Measurements from ENCODE around the gene MX2. TPM values are rescaled to one million over a fixed set of nuclear protein-coding genes. Genes with fewer than 3 reads are reported as not detected.

The MX2 gene
- total and polyA plus RNA-seq, 2 of the 8 experiments (the other 6 are each of a cell fraction or from before 2014, with no cell fraction given) = 3.1 to 8.9 TPM

- CTCF ChIA-PET (ENCODE audit: partially characterized antibody) = no interaction called here
Observed at GRCh38 chr21:41407541-41408460, 46.0 kb downstream of the MX2 start.

More at GRCh38 chr21:41407541-41408460, 46.0 kb downstream of the MX2 start:
- H3K4me3 ChIP-seq (ENCODE audit: extremely low read depth in 1 of 4, insufficient read depth in 2 of 4, low read depth in 3 of 4, low read length in 4 of 4) = no peak overlapping the region
- H3K27ac ChIP-seq (ENCODE audit: low read depth, low read length) = no peak overlapping the region
- no peaks in the 10 kb centered on the region for H3K36me3 ChIP-seq (ENCODE audit: control insufficient read depth in 2 of 4, insufficient read depth in 4 of 4, low read length in 3 of 4)
- H2AFZ ChIP-seq (ENCODE audit: low read length) = no peak overlapping the region
- H2BK15ac ChIP-seq (ENCODE audit: low read length) = no peak overlapping the region
- H4K20me1 ChIP-seq (replicated peaks in 1 of 2; ENCODE audit: control insufficient read depth in 1 of 2, insufficient read depth in 2 of 2, low read length in 2 of 2) = no peaks in the 10 kb centered on the region
- H3K4me1 ChIP-seq (replicated peaks in 1 of 4; ENCODE audit: control insufficient read depth in 3 of 4, insufficient read depth in 4 of 4, low read length in 3 of 4) = no peaks in the 10 kb centered on the region
- no peak overlapping the region for H2BK5ac ChIP-seq (ENCODE audit: low read depth, low read length)
- H3K9ac ChIP-seq (replicated peaks in 1 of 4; ENCODE audit: extremely low read depth in 1 of 4, low read depth in 3 of 4, low read length in 3 of 4) = no peak overlapping the region
- no peak overlapping the region for H3K4me2 ChIP-seq (ENCODE audit: insufficient read depth in 1 of 2, low read depth in 2 of 2, low read length in 2 of 2)
- H3K23ac ChIP-seq (ENCODE audit: insufficient read length) = no peak overlapping the region
- H2AK5ac ChIP-seq (ENCODE audit: low read depth, low read length) = no peak overlapping the region
- no peaks in the 10 kb centered on the region for H3K79me2 ChIP-seq (ENCODE audit: control insufficient read depth in 1 of 2, insufficient read depth in 2 of 2, low read length in 2 of 2)
- no peaks in the 10 kb centered on the region for H3K23me2 ChIP-seq (ENCODE audit: low read depth, low read length)
- FAIRE-seq (no peak), DNase-seq (ENCODE audit: low read depth in 1 of 2, low spot score in 2 of 2) (no peak)
- TF ChIP-seq RFX5 (IDR thresholded peaks at IDR 0.05; ENCODE audit: borderline replicate concordance, low read depth, low read length) (no peak), TBP (IDR thresholded peaks at IDR 0.05; ENCODE audit: low read depth, low read length) (no peak), ATF2 (IDR thresholded peaks at IDR 0.05; ENCODE audit: low read length) (no peak), KDM5A (IDR thresholded peaks at IDR 0.05; ENCODE audit: low read length) (no peak), SAP30 (IDR thresholded peaks at IDR 0.05; ENCODE audit: insufficient read depth, insufficient replicate concordance, low read length) (no peak), POLR2AphosphoS5 (IDR thresholded peaks at IDR 0.05; ENCODE audit: low read depth, low read length) (no peak), GABPA (IDR thresholded peaks at IDR 0.05; ENCODE audit: borderline replicate concordance, insufficient read depth, low read length) (no peak), ASH2L (IDR thresholded peaks at IDR 0.05; ENCODE audit: low read length) (no peak), JUN (IDR thresholded peaks at IDR 0.05; ENCODE audit: low read depth, low read length) (no peak)
- H3K56ac ChIP-seq (replicated peaks; ENCODE audit: insufficient read length, low read depth, low read length) = no peak overlapping the region
- H3K9me3 ChIP-seq (ENCODE audit: insufficient read depth in 2 of 2, low read depth in 1 of 2, low read length in 1 of 2) = 0 out of 4 replicates have a peak, but pooled peaks cover 0 to 2% of the 10 kb centered on the region in 2 experiments
- no peak overlapping the region for H4K8ac ChIP-seq (ENCODE audit: extremely low read depth, insufficient read depth, low read length)
- WGBS, 2 experiments (ENCODE audit: extremely low coverage in 1 of 2, insufficient coverage in 1 of 2, insufficient read length in 1 of 2, insufficient replicate concordance in 2 of 2, low coverage in 1 of 2, low lambda C conversion rate in 2 of 2, missing lambda C conversion rate in 1 of 2) = 88% methylated on average over 24 of the region's 24 CpGs; no CpG with 5 or more reads in 1 of the 2 experiments
- H3K14ac ChIP-seq (ENCODE audit: insufficient read length) = no peak overlapping the region
- H2BK12ac ChIP-seq (ENCODE audit: low read depth, low read length) = no peak overlapping the region
- no peak overlapping the region for H2BK20ac ChIP-seq (ENCODE audit: low read length)
- H3K79me1 ChIP-seq (ENCODE audit: low read depth, low read length) = no peaks in the 10 kb centered on the region
- H4K91ac ChIP-seq (replicated peaks; ENCODE audit: insufficient read length, low read length) = no peak overlapping the region
- no peak overlapping the region for H4K5ac ChIP-seq (ENCODE audit: insufficient read length, low read depth, low read length)
- POLR2A ChIA-PET (ENCODE audit: partially characterized antibody) = no interaction called here
- no peaks in the 10 kb centered on the region for H3K27me3 ChIP-seq (replicated peaks in 1 of 4; ENCODE audit: control insufficient read depth in 3 of 4, extremely low read depth in 1 of 4, insufficient read depth in 3 of 4, low read length in 3 of 4)
- H3K18ac ChIP-seq (ENCODE audit: extremely low read depth, low read length) = no peak overlapping the region
- no peak overlapping the region for H2BK120ac ChIP-seq (replicated peaks; ENCODE audit: low read depth, low read length)
- H3K4ac ChIP-seq (replicated peaks; ENCODE audit: insufficient read length, low read depth, low read length) = no peak overlapping the region
